K562 treated with DMSO at 1 percent for 4 hours (cell line): ENCODE measurements around the gene PAGE1. TPM values are rescaled to one million over a fixed set of nuclear protein-coding genes. Genes with fewer than 3 reads are reported as not detected.

ENCODE experiments used
- total RNA-seq: library from RNA; unstranded; fragments of 300-600 nt; gene quantifications from 2 replicates; pipeline ENCODE4 v1.2.3, GENCODE V29; 2022; ENCODE audit not compliant: insufficient read depth

PAGE1 gene, protein sequence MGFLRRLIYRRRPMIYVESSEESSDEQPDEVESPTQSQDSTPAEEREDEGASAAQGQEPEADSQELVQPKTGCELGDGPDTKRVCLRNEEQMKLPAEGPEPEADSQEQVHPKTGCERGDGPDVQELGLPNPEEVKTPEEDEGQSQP
- 84.7 and 89.1 TPM in 2 replicates for total RNA-seq

DNA sequence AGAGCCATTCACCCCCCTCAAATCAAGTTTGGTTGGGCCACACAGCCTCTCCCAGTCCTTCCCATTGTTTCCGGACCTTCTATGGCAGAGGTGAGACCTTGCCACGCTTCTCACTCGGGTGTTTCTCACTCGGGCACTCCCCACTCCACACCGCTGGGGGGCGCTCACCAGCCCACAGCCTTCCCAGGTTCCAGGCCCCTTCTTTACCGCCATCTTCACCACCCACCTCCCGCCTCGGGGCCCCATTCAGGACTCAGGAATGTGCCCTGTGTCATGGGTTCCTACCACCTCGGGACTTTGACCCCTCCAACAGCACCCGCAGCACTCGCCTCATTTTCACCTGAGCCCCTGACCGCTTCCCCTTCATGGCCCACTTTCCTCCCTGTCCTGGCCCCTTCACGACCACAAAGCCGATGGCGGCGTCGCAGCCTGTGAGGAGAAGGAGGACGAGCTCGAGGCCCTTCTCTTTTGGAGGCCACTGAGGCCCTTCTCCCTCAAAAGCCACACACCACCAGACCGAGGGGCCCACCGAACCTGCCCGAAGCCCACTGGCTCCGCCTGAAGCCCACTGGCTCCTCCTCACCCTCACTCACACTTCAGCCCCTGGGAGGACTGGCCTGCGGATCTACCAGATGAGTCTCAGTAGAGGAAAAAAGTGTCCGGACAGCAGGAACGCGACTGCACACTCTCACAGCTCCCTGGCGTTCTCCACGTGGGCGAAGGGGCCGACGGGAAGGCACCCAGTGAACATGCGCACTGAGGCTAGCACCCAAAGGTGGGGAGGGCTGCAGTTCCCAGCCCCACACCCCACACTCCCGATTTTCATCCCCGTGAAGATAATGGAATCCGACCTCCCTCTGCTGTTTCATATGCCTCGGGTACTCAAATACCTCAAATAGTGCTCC lies at the start of gene PAGE1:
Gene PAGE1, minus strand, starts transcription at position 709 of the 905 bp plus-strand sequence. CDS start 1,214 bp downstream, outside the sequence.

Other genes starting within 250 kb of the PAGE1 start
- not detected in 2 replicates for gene GAGE12C, start 163.8 kb downstream of the PAGE1 start, total RNA-seq
- gene GAGE12D, start 154.3 kb downstream of the PAGE1 start, total RNA-seq, result not detected in 2 replicates
- not detected in 2 replicates for gene GAGE12E, start 144.7 kb downstream of the PAGE1 start, total RNA-seq
- not detected in 2 replicates for gene GAGE12F, start 135.1 kb downstream of the PAGE1 start, total RNA-seq
- not detected in 2 replicates for gene GAGE12G, start 125.6 kb downstream of the PAGE1 start, total RNA-seq
- not detected in 2 replicates for gene GAGE12H, start 116.0 kb downstream of the PAGE1 start, total RNA-seq
- 14.2 and 26.2 TPM in 2 replicates for gene GAGE2A, start 106.5 kb downstream of the PAGE1 start, total RNA-seq
- gene GAGE1, start 97.0 kb downstream of the PAGE1 start, total RNA-seq, result 11.1 and 18.2 TPM in 2 replicates
- 10.5 TPM in 1 of 2 replicates, not detected in the other for gene PAGE4, start 133.3 kb upstream of the PAGE1 start, total RNA-seq
- 1.5 and 1.7 TPM in 2 replicates for gene USP27X, start 183.5 kb upstream of the PAGE1 start, total RNA-seq
- gene CLCN5, start 226.6 kb upstream of the PAGE1 start, total RNA-seq, result 2.7 and 4.1 TPM in 2 replicates